Measurements from ENCODE around the gene CD164.
"Not testable (repeated sequence)": the region's sequence is repeated elsewhere in the genome, so short reads cannot be mapped to it uniquely, and the experiment has no call there.

Gene CD164

GRCh38 chr6:109374326-109374892 lies 7.9 kb downstream of the CD164 start:
- DNase-seq (ENCODE audit: low spot score): no peak

GRCh38 chr6:109373762-109374161 lies 8.5 kb downstream of the CD164 start:
- no peak for DNase-seq (ENCODE audit: low spot score)

- DNase-seq (ENCODE audit: low spot score): no peak
Measured at GRCh38 chr6:109373331-109373730, 8.9 kb downstream of the CD164 start.

- no peak for DNase-seq (ENCODE audit: low spot score)
Measured at GRCh38 chr6:109372130-109372529, 10.1 kb downstream of the CD164 start.

- no peak for DNase-seq (ENCODE audit: low spot score)
Measured at GRCh38 chr6:109370792-109371191, 11.5 kb downstream of the CD164 start.

GRCh38 chr6:109370336-109370735 lies 11.9 kb downstream of the CD164 start:
- no peak for DNase-seq (ENCODE audit: low spot score)

GRCh38 chr6:109369728-109370127 lies 12.5 kb downstream of the CD164 start:
- DNase-seq (ENCODE audit: low spot score): no peak

- DNase-seq (ENCODE audit: low spot score): not testable (repeated sequence)
Measured at GRCh38 chr6:109364382-109365078, 17.7 kb downstream of the CD164 start.

GRCh38 chr6:109363753-109364152 lies 18.5 kb downstream of the CD164 start:
- DNase-seq (ENCODE audit: low spot score): no peak

- DNase-seq (ENCODE audit: low spot score): no peak
Measured at GRCh38 chr6:109362102-109362884, 20.0 kb downstream of the CD164 start.

- no peak for DNase-seq (ENCODE audit: low spot score)
Measured at GRCh38 chr6:109360791-109361190, 21.5 kb downstream of the CD164 start.

GRCh38 chr6:109360281-109360680 lies 22.0 kb downstream of the CD164 start:
- no peak for DNase-seq (ENCODE audit: low spot score)

GRCh38 chr6:109359248-109359647 lies 23.0 kb downstream of the CD164 start:
- DNase-seq (ENCODE audit: low spot score): no peak

- no peak for DNase-seq (ENCODE audit: low spot score)
Measured at GRCh38 chr6:109358204-109358603, 24.1 kb downstream of the CD164 start.

- DNase-seq (ENCODE audit: low spot score): no peak
Measured at GRCh38 chr6:109356237-109356636, 26.0 kb downstream of the CD164 start.

- DNase-seq (ENCODE audit: low spot score): no peak
Measured at GRCh38 chr6:109351231-109352130, 30.8 kb downstream of the CD164 start.

GRCh38 chr6:109349419-109349987 lies 32.8 kb downstream of the CD164 start:
- DNase-seq (ENCODE audit: low spot score): no peak

- no peak for DNase-seq (ENCODE audit: low spot score)
Measured at GRCh38 chr6:109348226-109348625, 34.0 kb downstream of the CD164 start.

GRCh38 chr6:109347779-109348178 lies 34.5 kb downstream of the CD164 start:
- no peak for DNase-seq (ENCODE audit: low spot score)

GRCh38 chr6:109345986-109346385 lies 36.3 kb downstream of the CD164 start:
- peak; percentile 10 for DNase-seq (ENCODE audit: low spot score)

- peak; percentile 42 for DNase-seq (ENCODE audit: low spot score)
Measured at GRCh38 chr6:109344226-109344625, 38.0 kb downstream of the CD164 start.

- peak; percentile 19 for DNase-seq (ENCODE audit: low spot score)
Measured at GRCh38 chr6:109343518-109343917, 38.7 kb downstream of the CD164 start.

Data from ecto neural progenitor cell (in vitro differentiated cells).